ENCODE data around the gene DGKI.

The DGKI gene

GRCh38 chr7:137753575-137753947 is 93.2 kb downstream of the DGKI start:
- Histone ChIP-seq H3K27ac (ENCODE audit: low read depth, low read length) (no peak overlapping the region), H3K27me3 (ENCODE audit: control insufficient read depth in 5 of 5, insufficient read depth in 4 of 5, low read length in 5 of 5) (no peaks in the 10 kb centered on the region), H3K4me3 (ENCODE audit: low read depth in 1 of 5, low read length in 5 of 5) (no peak overlapping the region), H3K9ac (ENCODE audit: low read length in 5 of 5) (no peak overlapping the region), H3K36me3 (ENCODE audit: control insufficient read depth in 5 of 5, insufficient read depth in 5 of 5, low read length in 5 of 5) (no peaks in the 10 kb centered on the region), H3K9me3 (ENCODE audit: control insufficient read depth in 5 of 5, low read length in 5 of 5) (no peaks in the 10 kb centered on the region), H3K4me1 (ENCODE audit: control insufficient read depth in 5 of 5, insufficient read depth in 5 of 5, low read length in 5 of 5) (no peaks in the 10 kb centered on the region)

- Histone ChIP-seq H3K27me3 (ENCODE audit: control insufficient read depth in 5 of 5, insufficient read depth in 4 of 5, low read length in 5 of 5) (no peaks in the 10 kb centered on the region), H3K9ac (ENCODE audit: low read length in 5 of 5) (no peak overlapping the region), H3K4me1 (ENCODE audit: control insufficient read depth in 5 of 5, insufficient read depth in 5 of 5, low read length in 5 of 5) (no peaks in the 10 kb centered on the region), H3K36me3 (ENCODE audit: control insufficient read depth in 5 of 5, insufficient read depth in 5 of 5, low read length in 5 of 5) (no peaks in the 10 kb centered on the region), H3K9me3 (ENCODE audit: control insufficient read depth in 5 of 5, low read length in 5 of 5) (no peaks in the 10 kb centered on the region), H3K4me3 (ENCODE audit: low read depth in 1 of 5, low read length in 5 of 5) (no peak overlapping the region), H3K27ac (ENCODE audit: low read depth, low read length) (no peak overlapping the region)
Observed at GRCh38 chr7:137753067-137753466, 93.7 kb downstream of the DGKI start.

GRCh38 chr7:137751361-137752009 is 95.3 kb downstream of the DGKI start:
- no peak overlapping the region for H3K4me3 ChIP-seq (ENCODE audit: low read depth in 1 of 5, low read length in 5 of 5)
- H3K27me3 ChIP-seq (ENCODE audit: control insufficient read depth in 5 of 5, insufficient read depth in 4 of 5, low read length in 5 of 5), result no peaks in the 10 kb centered on the region
- H3K4me1 ChIP-seq (ENCODE audit: control insufficient read depth in 5 of 5, insufficient read depth in 5 of 5, low read length in 5 of 5), result no peaks in the 10 kb centered on the region
- no peak overlapping the region for H3K9ac ChIP-seq (ENCODE audit: low read length in 5 of 5)
- no peak overlapping the region for H3K27ac ChIP-seq (ENCODE audit: low read depth, low read length)
- H3K36me3 ChIP-seq (ENCODE audit: control insufficient read depth in 5 of 5, insufficient read depth in 5 of 5, low read length in 5 of 5), result no peaks in the 10 kb centered on the region
- H3K9me3 ChIP-seq (ENCODE audit: control insufficient read depth in 5 of 5, low read length in 5 of 5), result no peaks in the 10 kb centered on the region

GRCh38 chr7:137747359-137748031 is 99.3 kb downstream of the DGKI start:
- Histone ChIP-seq H3K27me3 (ENCODE audit: control insufficient read depth in 5 of 5, insufficient read depth in 4 of 5, low read length in 5 of 5) (no peaks in the 10 kb centered on the region), H3K4me1 (ENCODE audit: control insufficient read depth in 5 of 5, insufficient read depth in 5 of 5, low read length in 5 of 5) (no peaks in the 10 kb centered on the region), H3K9me3 (ENCODE audit: control insufficient read depth in 5 of 5, low read length in 5 of 5) (peaks cover 0 to 3% (median 0%) of the 10 kb centered on the region in 5 donors), H3K9ac (ENCODE audit: low read length in 5 of 5) (no peak overlapping the region), H3K27ac (ENCODE audit: low read depth, low read length) (no peak overlapping the region), H3K4me3 (ENCODE audit: low read depth in 1 of 5, low read length in 5 of 5) (no peak overlapping the region), H3K36me3 (ENCODE audit: control insufficient read depth in 5 of 5, insufficient read depth in 5 of 5, low read length in 5 of 5) (no peaks in the 10 kb centered on the region)

GRCh38 chr7:137743021-137743420 is 103.8 kb downstream of the DGKI start:
- H3K9me3 ChIP-seq (ENCODE audit: control insufficient read depth in 5 of 5, low read length in 5 of 5), result peaks cover 0 to 3% (median 0%) of the 10 kb centered on the region in 5 donors
- no peak overlapping the region for H3K27ac ChIP-seq (ENCODE audit: low read depth, low read length)
- H3K36me3 ChIP-seq (ENCODE audit: control insufficient read depth in 5 of 5, insufficient read depth in 5 of 5, low read length in 5 of 5), result peaks cover 0 to 3% (median 0%) of the 10 kb centered on the region in 5 donors
- H3K9ac ChIP-seq (ENCODE audit: low read length in 5 of 5), result no peak overlapping the region
- H3K4me3 ChIP-seq (ENCODE audit: low read depth in 1 of 5, low read length in 5 of 5), result no peak overlapping the region
- no peaks in the 10 kb centered on the region for H3K4me1 ChIP-seq (ENCODE audit: control insufficient read depth in 5 of 5, insufficient read depth in 5 of 5, low read length in 5 of 5)
- no peaks in the 10 kb centered on the region for H3K27me3 ChIP-seq (ENCODE audit: control insufficient read depth in 5 of 5, insufficient read depth in 4 of 5, low read length in 5 of 5)

GRCh38 chr7:137742051-137742450 is 104.7 kb downstream of the DGKI start:
- Histone ChIP-seq H3K27ac (ENCODE audit: low read depth, low read length) (no peak overlapping the region), H3K4me3 (ENCODE audit: low read depth in 1 of 5, low read length in 5 of 5) (no peak overlapping the region), H3K27me3 (ENCODE audit: control insufficient read depth in 5 of 5, insufficient read depth in 4 of 5, low read length in 5 of 5) (no peaks in the 10 kb centered on the region), H3K9ac (ENCODE audit: low read length in 5 of 5) (no peak overlapping the region), H3K4me1 (ENCODE audit: control insufficient read depth in 5 of 5, insufficient read depth in 5 of 5, low read length in 5 of 5) (no peaks in the 10 kb centered on the region), H3K36me3 (ENCODE audit: control insufficient read depth in 5 of 5, insufficient read depth in 5 of 5, low read length in 5 of 5) (peaks cover 0 to 3% (median 0%) of the 10 kb centered on the region in 5 donors), H3K9me3 (ENCODE audit: control insufficient read depth in 5 of 5, low read length in 5 of 5) (peaks cover 0 to 3% (median 0%) of the 10 kb centered on the region in 5 donors)

GRCh38 chr7:137741443-137741842 is 105.3 kb downstream of the DGKI start:
- Histone ChIP-seq H3K36me3 (ENCODE audit: control insufficient read depth in 5 of 5, insufficient read depth in 5 of 5, low read length in 5 of 5) (peaks cover 0 to 3% (median 0%) of the 10 kb centered on the region in 5 donors), H3K4me3 (ENCODE audit: low read depth in 1 of 5, low read length in 5 of 5) (no peak overlapping the region), H3K9me3 (ENCODE audit: control insufficient read depth in 5 of 5, low read length in 5 of 5) (peaks cover 0 to 3% (median 0%) of the 10 kb centered on the region in 5 donors), H3K9ac (ENCODE audit: low read length in 5 of 5) (no peak overlapping the region), H3K27me3 (ENCODE audit: control insufficient read depth in 5 of 5, insufficient read depth in 4 of 5, low read length in 5 of 5) (no peaks in the 10 kb centered on the region), H3K27ac (ENCODE audit: low read depth, low read length) (no peak overlapping the region), H3K4me1 (ENCODE audit: control insufficient read depth in 5 of 5, insufficient read depth in 5 of 5, low read length in 5 of 5) (no peaks in the 10 kb centered on the region)

GRCh38 chr7:137734221-137734620 is 112.6 kb downstream of the DGKI start:
- Histone ChIP-seq H3K27ac (ENCODE audit: low read depth, low read length) (no peak overlapping the region), H3K4me3 (ENCODE audit: low read depth in 1 of 5, low read length in 5 of 5) (no peak overlapping the region), H3K27me3 (ENCODE audit: control insufficient read depth in 5 of 5, insufficient read depth in 4 of 5, low read length in 5 of 5) (no peaks in the 10 kb centered on the region), H3K4me1 (ENCODE audit: control insufficient read depth in 5 of 5, insufficient read depth in 5 of 5, low read length in 5 of 5) (no peaks in the 10 kb centered on the region), H3K9me3 (ENCODE audit: control insufficient read depth in 5 of 5, low read length in 5 of 5) (no peaks in the 10 kb centered on the region), H3K36me3 (ENCODE audit: control insufficient read depth in 5 of 5, insufficient read depth in 5 of 5, low read length in 5 of 5) (no peaks in the 10 kb centered on the region), H3K9ac (ENCODE audit: low read length in 5 of 5) (no peak overlapping the region)

- H3K4me3 ChIP-seq (ENCODE audit: low read depth in 1 of 5, low read length in 5 of 5), result no peak overlapping the region
- no peaks in the 10 kb centered on the region for H3K27me3 ChIP-seq (ENCODE audit: control insufficient read depth in 5 of 5, insufficient read depth in 4 of 5, low read length in 5 of 5)
- no peak overlapping the region for H3K9ac ChIP-seq (ENCODE audit: low read length in 5 of 5)
- no peak overlapping the region for H3K27ac ChIP-seq (ENCODE audit: low read depth, low read length)
- no peaks in the 10 kb centered on the region for H3K36me3 ChIP-seq (ENCODE audit: control insufficient read depth in 5 of 5, insufficient read depth in 5 of 5, low read length in 5 of 5)
- no peaks in the 10 kb centered on the region for H3K4me1 ChIP-seq (ENCODE audit: control insufficient read depth in 5 of 5, insufficient read depth in 5 of 5, low read length in 5 of 5)
- H3K9me3 ChIP-seq (ENCODE audit: control insufficient read depth in 5 of 5, low read length in 5 of 5), result no peaks in the 10 kb centered on the region
Observed at GRCh38 chr7:137732168-137732567, 114.6 kb downstream of the DGKI start.

GRCh38 chr7:137731436-137731835 is 115.3 kb downstream of the DGKI start:
- Histone ChIP-seq H3K27ac (ENCODE audit: low read depth, low read length) (no peak overlapping the region), H3K9me3 (ENCODE audit: control insufficient read depth in 5 of 5, low read length in 5 of 5) (no peaks in the 10 kb centered on the region), H3K4me1 (ENCODE audit: control insufficient read depth in 5 of 5, insufficient read depth in 5 of 5, low read length in 5 of 5) (no peaks in the 10 kb centered on the region), H3K36me3 (ENCODE audit: control insufficient read depth in 5 of 5, insufficient read depth in 5 of 5, low read length in 5 of 5) (no peaks in the 10 kb centered on the region), H3K9ac (ENCODE audit: low read length in 5 of 5) (no peak overlapping the region), H3K4me3 (ENCODE audit: low read depth in 1 of 5, low read length in 5 of 5) (no peak overlapping the region), H3K27me3 (ENCODE audit: control insufficient read depth in 5 of 5, insufficient read depth in 4 of 5, low read length in 5 of 5) (no peaks in the 10 kb centered on the region)

All from subcutaneous abdominal adipose tissue (tissue), 5 donors.